Stimulated activated CD8-positive, alpha-beta memory T cell treated with anti-CD3 and anti-CD28 coated beads, Interleukin-7, amount 100 ng/mL, for 1 hour (primary cell): Measurements from ENCODE around the gene WDR18.
"Not testable (repeated sequence)": the region's sequence is repeated elsewhere in the genome, so short reads cannot be mapped to it uniquely, and the experiment has no call there.

ENCODE experiments used
- DNase-seq, 2 donors: peaks; one replicate each; pipeline ENCODE4 v3.0.0-alpha.2; 2020; ENCODE audit warnings: low read depth in 2 of 2

The WDR18 gene

DNA sequence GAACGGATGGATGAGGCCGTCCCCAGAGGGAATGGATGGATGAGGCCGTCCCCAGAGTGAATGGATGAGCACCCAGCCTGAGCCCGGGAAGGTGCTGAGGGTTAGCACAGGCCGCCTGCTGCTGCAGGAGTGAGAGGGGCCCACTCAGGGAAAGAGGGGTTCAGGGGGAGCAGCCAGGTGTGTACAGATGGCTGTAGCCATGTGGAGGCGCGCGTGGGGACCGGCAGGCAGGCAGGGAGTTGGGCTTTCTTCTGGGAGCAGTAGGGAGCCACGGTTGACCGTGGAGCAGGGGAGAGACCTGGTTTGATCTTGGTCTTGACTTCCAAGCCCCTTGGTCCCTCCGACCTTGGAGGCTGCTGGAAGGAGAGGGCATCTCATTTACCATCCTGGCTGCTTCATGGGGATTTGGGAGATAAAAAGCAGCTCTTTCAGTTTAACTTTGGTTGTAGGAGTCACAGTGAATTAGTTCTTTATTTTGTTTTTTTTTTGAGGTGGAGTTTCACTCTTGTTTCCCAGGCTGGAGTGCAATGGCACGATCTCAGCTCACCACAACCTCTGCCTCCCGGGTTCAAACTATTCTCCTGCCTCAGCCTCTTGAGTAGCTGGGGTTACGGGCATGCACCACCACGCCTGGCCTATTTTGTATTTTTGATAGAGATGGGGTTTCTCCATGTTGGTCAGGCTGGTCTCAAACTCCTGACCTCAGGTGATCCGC is 33.6 kb upstream of the WDR18 start:
- DNase-seq = no peak

DNA sequence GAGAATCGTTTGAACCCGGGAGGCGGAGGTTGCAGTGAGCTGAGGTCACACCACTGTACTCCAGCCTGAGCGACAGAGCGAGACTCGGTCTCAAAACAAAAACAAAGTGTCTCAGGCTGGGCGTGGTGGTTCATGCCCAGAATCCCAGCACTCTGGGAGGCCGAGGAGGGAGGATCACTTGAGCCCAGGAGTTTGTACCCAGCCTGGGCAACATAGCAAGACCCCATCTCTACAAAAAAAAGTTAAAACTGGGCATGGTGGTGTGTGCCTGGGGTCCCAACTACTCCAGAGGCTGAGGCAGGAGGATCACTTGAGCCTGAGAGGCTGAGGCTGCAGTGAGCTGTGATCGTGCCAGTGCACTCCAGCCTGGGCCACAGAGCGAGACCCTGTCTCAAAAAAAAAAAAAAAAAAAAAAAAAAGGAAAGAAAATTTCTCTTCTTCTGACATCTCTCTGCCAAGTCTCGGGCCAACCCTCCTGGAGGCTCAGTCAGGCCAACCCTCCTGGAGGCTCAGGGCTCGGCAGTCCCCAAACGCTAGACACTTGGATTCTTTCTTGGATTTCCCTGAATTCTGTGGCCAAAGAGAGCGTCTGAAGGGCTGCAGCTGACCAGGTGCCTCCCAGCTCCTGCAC is 32.0 kb upstream of the WDR18 start:
- no peak for DNase-seq

DNA sequence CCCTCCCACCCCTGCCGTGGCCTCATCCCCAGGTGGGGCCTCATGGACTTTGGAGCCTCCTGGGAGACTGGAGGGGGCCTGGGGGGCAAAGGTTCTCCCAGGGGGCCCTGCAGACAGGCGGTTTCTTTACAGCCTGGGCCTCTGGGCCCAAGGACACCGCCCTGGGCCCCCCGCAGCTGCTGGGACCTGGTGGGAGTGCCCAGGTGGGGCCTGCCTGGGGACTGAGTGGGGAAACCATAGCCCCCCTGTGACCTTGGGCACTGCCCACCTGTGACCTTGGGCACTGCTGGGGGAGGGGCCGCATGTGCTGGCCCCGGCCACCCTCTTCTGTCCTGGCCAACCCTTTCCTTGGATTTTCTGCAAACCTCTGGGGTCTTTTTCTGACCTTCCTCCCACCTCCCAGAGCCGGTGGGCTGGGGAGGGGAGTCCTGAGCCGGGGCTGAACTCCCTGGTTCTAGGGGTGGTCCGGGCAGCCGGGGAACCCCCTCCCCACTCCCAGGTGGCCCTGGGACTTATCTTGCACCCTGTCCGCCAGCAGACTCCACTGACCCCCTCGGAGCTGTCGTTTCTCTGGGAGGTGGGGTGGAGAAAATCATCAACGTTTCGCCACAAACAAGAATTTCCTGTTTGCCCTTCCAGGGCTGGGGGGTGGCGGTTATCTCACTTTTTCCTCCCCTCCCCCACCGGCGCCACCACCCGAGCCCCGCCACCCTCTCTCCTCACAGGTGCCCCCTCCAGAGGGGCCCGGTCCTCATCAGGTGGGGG is 31.3 kb upstream of the WDR18 start:
- DNase-seq = no peak

DNA sequence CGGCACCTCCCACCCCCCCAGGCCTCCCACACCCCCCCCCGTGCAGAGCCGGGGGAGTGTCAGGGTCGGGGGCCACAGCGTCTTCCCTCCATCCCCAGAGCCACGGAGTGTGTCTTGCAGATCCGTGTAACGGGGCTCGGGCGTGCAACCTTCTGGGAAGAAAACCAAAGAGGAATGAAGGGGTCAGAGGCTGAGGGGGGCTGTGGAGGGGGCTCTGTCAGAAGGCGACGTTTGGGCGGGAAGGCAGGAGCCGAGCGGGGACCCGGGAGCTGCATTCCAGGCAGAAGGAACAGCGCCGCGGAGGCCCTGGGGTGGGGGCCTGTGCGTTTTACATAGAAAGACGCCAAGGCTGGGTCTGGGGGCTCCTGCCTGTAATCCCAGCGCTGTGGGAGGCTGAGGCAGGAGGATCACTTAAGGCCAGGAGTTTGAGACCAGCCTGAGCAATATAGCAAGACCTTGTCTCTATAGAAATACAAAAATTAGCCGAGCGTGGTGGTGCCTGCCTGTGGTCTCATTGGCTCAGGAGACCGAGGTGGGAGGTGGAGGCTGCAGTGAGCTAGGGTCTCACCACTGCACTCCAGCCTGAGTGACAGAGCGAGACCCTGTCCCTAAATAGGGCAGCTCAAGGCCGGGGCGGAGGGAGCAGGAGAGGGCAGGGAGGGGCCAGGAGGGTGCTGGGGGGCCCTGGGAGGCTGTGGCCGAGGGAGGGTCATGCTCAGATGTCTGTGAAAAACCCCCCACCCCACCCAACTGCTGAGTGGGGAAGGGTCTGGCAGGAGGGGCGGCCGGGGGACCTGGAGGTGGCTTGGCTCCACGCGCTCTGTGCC is 30.5 kb upstream of the WDR18 start:
- no peak for DNase-seq

DNA sequence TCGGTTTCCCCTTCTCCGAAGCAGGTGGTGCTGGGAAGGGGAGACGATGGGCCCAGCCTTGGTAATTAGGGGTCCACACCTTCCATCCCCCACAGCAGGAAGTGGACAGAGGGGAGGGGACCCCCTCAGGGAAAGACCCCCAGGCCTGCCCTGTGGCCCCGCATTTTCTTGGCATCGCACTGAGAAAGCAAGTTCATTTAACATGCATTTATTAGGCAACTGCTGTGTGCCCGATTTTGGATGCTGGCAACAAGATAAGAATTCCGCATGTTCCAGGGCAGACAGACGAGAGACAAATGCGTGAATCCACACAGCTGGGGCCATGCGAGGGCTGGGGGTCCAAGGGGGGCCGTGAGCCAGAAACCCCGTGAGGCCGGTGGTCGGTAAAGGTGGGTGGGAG is 29.9 kb upstream of the WDR18 start:
- no peak for DNase-seq

DNA sequence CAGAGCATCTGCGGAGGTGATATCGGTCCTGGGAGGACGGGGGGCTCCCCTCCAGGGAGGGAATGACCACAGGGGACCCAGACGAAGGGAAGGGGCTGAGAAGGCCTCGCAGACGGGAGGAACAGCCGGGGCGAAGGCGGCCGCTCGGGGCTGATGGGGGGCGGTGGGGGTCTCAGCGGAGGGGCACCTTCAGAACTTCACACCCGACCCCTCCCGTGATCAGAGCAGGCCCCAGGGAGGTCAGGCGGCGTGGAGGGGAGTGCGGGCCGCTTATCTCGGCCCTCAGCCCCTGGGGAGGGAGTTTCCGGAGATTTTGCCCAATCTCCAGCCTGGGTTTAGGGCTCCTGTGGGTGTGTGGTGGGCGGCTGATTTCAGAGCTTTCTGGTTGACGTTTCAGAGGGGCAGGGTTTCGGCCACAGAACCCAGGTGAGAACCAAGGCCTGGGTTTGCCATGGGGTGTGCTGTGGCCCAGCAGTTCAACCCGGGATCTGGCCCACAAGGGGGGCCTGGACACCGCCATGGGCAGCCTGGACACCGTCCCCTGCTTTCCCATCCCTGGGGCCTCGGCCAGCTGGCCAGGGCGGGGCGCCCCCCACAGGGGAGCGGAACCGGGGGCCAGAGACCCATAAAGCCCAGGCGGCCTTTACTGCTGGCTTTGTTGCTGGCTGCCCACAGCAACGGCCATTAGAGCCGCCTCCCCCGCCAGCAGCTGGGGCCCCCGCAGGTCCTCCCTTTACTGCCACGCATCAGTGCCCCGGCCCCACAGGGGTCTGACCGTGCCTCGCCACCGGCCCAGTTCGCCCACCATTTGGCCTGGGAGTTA is 29.3 kb upstream of the WDR18 start:
- no peak for DNase-seq

DNA sequence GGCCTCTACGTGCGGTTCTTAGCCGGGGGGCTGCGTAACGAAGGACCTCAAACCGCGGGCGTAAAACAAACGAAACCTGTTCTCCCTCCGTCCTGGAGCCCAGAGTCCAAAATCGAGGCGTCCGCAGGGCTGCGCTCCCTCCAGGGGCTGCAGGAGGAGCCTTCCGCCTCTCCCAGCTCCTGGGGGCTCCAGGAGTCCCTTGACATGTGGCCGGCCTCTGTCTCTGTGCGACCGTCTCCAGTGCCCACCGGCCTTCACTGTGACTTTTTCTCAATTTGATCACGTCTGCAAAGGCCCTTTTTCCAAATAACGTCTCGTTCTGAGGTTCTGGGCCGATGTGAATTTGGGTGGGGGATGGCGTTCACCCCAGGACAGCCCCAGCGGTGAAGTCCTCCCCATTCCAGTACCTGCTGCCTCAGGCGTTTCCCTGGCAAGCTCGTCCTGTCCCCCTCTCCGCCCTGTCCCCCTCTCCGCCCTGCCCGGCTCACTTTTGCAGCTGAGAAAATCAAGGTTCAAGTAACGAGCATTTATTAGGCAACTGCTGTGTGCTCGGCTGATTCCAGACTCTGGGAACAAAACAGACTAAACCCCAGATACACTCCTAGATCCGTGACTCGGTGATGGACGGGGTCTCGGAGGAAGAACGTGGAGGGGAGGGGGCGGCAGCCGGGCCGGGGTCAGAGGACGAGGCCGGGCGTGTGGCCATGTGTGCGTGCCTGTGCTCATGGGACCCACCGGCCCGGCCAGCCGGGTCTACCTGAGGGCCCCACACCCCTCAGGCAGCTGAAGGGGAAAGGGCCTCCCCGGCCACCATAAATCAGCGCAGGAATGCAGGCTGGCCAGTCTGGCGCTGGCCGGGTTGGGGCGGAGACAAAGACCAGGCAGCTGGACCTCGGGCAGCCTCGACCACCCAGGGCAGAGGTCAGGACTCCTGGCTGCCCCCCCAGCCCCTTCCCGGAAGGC is 28.1 kb upstream of the WDR18 start:
- no peak for DNase-seq

DNA sequence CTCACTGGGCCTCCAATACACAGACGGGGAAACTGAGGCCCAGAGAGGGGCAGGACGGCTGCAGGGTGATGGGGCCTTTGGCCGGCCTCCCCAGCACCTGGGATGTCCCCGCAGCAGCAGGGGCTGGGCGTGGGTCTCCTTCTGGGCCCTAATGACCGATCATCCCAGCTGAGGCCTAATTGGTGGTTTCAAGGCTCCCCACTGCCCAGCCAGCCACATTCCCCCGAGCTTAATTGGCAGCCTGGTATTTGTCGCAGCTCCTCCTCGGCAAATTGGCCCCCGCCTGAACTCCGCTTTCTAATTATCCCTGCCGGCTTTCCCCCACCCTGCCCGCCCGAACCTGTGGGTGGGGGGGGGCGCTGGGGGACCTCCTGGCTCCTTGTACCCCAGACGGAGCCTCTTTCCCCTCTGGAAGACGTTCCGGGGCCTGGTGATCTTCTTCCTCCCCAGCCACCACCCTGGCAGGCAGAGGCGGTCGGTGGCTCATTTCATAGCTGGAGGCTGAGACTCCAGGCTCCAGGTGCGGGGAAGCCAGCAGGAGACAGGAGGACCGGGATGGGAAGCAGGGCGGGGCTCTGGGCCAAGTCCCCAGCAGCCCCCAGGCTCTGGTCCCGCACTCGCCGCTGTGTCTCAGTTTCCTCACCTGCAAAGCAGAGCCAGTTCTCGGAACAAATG is 27.2 kb upstream of the WDR18 start:
- DNase-seq = no peak

DNA sequence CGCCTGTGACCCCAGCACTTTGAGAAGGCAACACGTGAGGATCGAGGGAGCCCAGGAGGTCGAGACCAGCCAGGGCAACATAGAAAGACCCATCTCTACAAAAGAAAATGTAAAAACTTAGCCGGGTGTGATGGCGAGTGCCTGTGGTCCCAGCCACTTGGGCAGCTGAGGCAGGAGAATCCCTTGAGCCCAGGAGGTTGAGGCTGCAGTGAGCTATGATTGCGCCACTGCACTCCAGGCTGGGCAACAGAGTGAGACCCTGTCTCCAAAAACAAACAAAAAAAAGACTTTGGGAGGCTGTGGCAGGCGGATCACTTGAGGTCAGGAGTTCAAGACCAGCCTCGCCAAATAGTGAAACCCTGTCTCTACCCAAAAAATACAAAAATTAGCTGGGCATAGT is 26.6 kb upstream of the WDR18 start:
- not testable (repeated sequence) for DNase-seq

DNA sequence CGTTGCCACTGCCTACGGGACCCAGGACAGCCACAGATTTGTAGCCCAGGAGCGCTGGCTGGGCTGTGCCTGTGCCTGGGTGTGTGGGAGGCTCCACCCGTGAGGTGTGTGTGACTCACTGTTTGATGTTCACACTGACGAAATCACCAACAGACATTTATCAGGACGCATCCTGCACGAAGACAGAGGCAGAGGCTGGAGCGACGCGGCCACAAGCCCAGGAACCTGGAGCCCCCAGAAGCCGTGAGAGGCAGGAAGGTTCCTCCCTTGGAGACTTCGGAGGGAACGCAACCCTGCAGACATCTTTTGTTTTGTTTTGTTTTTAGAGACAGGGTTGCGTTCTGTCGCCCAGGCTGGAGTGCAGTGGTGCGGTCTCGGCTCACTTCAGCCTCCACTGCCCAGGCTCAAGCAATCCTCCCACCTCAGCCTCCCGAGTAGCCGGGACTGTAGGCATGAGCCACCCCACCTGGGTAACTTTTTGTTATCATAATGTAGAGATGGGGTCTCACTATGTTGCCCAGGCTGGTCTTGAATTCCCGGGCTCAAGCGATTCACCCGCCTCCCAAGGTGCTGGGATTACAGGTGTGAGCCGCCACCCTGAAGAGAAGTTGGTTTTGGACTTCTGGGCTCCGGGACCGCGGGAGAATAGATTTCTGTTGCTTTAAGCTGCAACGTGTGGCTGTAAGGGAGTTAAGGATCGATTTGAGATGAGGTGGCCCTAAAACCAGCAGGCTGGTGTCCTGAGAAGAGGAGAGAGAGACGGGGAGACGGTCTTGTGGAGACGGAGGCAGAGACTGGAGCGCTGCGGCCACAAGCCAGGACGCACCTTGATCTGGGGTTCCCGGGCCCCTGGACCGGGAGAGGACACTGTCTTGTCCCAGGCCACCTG is 24.9 kb upstream of the WDR18 start:
- DNase-seq = no peak

DNA sequence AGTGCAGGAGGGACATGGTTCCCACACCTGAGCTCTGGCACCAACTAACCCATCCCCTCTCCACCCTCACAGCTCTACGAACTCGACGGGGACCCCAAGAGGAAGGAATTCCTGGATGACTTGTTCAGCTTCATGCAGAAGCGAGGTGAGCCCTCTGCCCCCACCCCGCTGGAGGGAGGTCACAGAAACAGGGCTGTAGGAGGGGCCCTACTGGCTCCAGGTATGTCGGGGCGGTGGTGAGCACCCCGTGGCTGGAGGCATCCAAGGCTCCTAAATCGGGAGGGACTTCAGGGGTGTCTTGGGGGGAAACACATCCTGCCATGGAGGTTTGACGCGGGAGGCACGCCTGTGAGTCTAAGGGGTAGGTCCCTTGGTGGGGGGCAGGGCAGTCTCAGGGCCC is 24.1 kb upstream of the WDR18 start:
- DNase-seq = no peak

DNA sequence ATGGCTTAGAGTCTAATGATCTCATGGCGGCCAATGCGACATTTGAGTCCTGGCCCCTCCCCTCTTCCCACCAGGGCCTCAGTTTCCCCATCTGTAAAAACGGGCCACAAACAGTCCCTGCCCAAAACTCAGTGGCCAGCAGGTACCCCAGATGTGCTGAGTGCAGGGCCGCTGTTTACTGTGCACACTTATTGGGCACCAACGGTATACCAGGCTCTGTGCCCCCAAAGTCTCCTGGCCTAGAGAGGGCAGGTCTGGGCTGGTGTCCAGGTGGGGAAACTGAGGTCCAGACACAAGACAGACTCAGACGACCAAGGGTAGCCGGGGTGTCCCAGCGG is 23.6 kb upstream of the WDR18 start:
- DNase-seq = no peak

DNA sequence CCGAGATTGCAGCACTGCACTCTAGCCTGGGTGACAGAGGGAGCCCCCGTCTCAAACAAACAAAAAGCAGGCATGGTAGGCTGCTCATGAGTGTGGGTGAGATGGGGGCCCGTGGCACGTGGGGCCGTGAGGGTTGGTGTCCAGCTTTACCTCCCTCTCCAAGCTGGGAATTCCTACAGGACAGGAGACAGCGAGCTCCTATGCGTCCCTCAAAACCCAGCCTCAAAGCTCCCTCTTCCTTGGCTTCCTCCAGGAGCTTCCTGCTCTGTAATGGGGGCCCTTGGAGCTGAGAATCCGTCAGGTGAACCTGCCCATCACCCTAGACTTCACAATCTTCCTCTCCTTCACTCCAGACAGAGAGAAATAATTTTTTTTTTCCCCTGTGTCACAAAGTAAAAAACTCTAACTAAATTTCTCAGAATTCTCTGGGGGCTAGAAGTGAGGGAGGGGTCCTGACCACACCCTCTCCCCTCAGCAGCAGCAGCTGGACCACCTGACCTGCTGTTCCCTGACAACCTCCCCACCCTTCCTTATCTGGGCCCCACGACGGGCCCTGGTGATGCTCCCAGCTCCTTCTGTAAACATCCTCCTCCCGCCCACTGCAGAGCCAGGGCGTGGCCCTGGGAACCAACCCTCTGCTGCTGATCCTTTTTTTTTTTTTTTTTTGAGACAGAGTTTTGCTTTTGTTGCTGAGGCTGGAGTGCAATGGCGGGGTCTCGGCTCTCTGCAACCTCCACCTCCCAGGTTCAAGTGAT is 22.1 kb upstream of the WDR18 start:
- DNase-seq = no peak

DNA sequence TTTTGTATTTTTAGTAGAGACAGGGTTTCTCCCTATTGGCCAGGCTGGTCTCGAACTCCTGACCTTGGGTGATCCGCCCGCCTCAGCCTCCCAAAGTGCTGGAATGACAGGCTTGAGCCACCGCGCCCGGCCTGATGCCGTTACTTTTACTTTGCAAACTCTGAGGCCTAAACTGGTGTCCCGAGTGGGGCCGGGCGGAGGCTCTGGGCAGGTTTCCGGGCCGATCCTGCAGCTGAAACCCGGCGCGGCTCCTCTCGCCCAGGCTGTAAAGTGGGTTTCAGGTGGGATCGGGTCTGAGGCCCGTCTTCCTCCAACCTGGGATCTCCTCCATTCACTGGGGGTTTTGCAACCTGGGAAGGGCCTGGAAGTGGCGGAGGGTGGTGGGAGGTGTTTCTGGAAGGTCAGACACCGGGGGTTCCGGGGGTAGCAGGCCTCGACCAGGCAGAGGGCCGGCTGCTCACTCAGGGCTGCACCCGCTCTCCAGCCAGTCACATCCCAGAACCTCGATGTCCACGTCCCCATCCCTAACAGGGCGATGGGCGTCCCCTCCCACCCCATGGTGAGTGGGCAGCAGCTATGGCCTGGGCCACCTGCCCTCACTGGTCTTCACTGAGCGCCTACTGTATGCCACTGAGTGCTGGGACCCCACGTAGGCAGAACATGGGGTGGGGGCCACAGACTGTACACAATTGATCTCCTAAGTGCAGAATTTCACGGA is 21.3 kb upstream of the WDR18 start:
- DNase-seq = no peak

DNA sequence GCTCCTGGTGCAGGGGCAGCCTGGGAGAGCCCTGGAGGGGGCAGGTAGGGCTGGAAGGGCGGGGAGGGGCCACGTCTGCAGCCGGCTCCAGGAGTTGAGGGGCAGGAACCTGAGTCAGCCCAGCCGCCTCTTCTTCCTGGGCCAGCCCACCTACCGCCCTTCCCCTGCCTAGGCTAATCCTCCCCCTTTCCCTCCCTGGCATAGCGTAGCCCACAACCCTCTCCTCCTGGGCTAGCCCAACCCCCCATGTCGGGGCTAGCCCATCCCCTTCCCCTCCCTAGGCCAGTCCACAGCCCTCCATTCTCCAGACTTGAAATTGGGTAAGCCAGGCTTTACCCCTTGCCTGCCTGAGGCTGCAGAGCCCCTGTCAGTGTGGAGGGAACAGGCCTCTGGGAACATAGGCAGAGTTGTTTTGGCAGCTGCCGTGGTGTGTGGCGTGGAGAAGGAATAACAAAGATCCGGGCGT is 20.6 kb upstream of the WDR18 start:
- no peak for DNase-seq

DNA sequence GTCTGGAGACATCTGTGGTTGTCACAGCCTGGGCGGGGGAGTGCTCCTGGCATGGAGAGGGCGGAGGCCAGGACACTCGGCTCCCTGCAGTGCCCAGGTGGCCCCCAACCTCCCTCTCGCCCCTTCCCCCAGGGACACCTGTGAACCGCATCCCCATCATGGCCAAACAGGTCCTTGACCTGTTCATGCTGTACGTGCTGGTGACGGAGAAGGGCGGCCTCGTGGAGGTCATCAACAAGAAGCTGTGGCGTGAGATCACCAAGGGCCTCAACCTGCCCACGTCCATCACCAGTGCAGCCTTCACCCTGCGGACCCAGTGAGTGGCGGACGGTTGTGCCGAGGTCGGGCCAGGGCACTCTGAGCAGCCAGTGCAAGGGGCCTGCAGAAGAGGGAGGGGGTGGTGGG is 20.0 kb upstream of the WDR18 start:
- no peak for DNase-seq
